Lower lobe of right lung (tissue), 2 donors: Measurements from ENCODE around the gene ATCAY. TPM values are rescaled to one million over a fixed set of nuclear protein-coding genes. Genes with fewer than 3 reads are reported as not detected.

Experiments
- ATAC-seq, 2 donors: fragments of 200-7000 bp; cut with Tn5 transposase; one replicate each; pipeline ENCODE4 v1.9.1; 2020 to 2022; ENCODE audit warnings: mild to moderate bottlenecking in 2 of 2, moderate library complexity in 2 of 2
- DNase-seq: peaks from one replicate; pipeline ENCODE4 v3.0.0-alpha.2; 2020
- H3K27ac ChIP-seq: fragments of 200-600 bp; one replicate; pipeline ENCODE4 v1.8.0; 2022
- H3K27me3 ChIP-seq: fragments of 200-600 bp; one replicate; pipeline ENCODE4 v1.8.0; 2022; ENCODE audit warnings: low read depth
- H3K36me3 ChIP-seq: fragments of 200-600 bp; one replicate; pipeline ENCODE4 v1.8.0; 2022; ENCODE audit warnings: mild to moderate bottlenecking
- H3K4me1 ChIP-seq: fragments of 200-600 bp; one replicate; pipeline ENCODE4 v1.8.0; 2022
- H3K4me3 ChIP-seq: fragments of 200-600 bp; one replicate; pipeline ENCODE4 v1.8.0; 2022; ENCODE audit warnings: mild to moderate bottlenecking
- H3K9me3 ChIP-seq: fragments of 200-600 bp; one replicate; pipeline ENCODE4 v1.8.0; 2022
- CTCF ChIP-seq: fragments of 200-600 bp; IDR thresholded peaks from one replicate; pipeline ENCODE4 v1.8.0; 2022; ENCODE audit warnings: antibody characterized with exemption, mild to moderate bottlenecking
- intact Hi-C: fragments of 100-400 bp; cut with DNase I; formaldehyde crosslinking; loops from one replicate; pipeline ENCODE4 v1.11.0; 2022
- total RNA-seq: library from RNA; stranded (reverse); fragmentation: NEBNext Ultra II Directional; extraction: Animal tissue kit (Norgen Biotek cat#: 25700); gene quantifications from one replicate; pipeline ENCODE4 v1.2.1, GENCODE V29; 2021
- donor health status: DM: no; HTN: yes; CAD: no; lungs with severe emphysema.

Gene ATCAY
- total RNA-seq, 1 donor from 2014 or later, result not detected

- Histone ChIP-seq H3K4me1 (no peaks in the 10 kb centered on the region), H3K9me3 (peaks cover 8% of the 10 kb centered on the region), H3K27me3 (peaks cover 3% of the 10 kb centered on the region), H3K4me3 (no peak overlapping the region), H3K27ac (no peak overlapping the region), H3K36me3 (no peaks in the 10 kb centered on the region)
- TF ChIP-seq CTCF, result no peak
- no peak for ATAC-seq
- intact Hi-C loops, result no loop called here
- DNase-seq, result no peak
These were observed 17.5 kb downstream of the ATCAY start for GRCh38 chr19:3897936-3898335.

GRCh38 chr19:3898426-3898825 lies 17.9 kb downstream of the ATCAY start:
- no peak overlapping the region for H3K4me3 ChIP-seq
- no peak overlapping the region for H3K27ac ChIP-seq
- H3K27me3 ChIP-seq, result peaks cover 3% of the 10 kb centered on the region
- H3K9me3 ChIP-seq, result peaks cover 8% of the 10 kb centered on the region
- no peak for TF ChIP-seq CTCF
- intact Hi-C loops, result no loop called here
- DNase-seq, result no peak
- ATAC-seq, result no peak
- H3K4me1 ChIP-seq, result no peaks in the 10 kb centered on the region
- H3K36me3 ChIP-seq, result no peaks in the 10 kb centered on the region

GRCh38 chr19:3899531-3900294 lies 19.2 kb downstream of the ATCAY start:
- no peaks in the 10 kb centered on the region for H3K36me3 ChIP-seq
- H3K9me3 ChIP-seq, result peaks cover 8% of the 10 kb centered on the region
- DNase-seq (no peak), ATAC-seq (no peak)
- no peaks in the 10 kb centered on the region for H3K4me1 ChIP-seq
- intact Hi-C loops, result no loop called here
- H3K4me3 ChIP-seq, result no peak overlapping the region
- H3K27ac ChIP-seq, result no peak overlapping the region
- peaks cover 3% of the 10 kb centered on the region for H3K27me3 ChIP-seq
- no peak for TF ChIP-seq CTCF

- Histone ChIP-seq H3K4me3 (no peak overlapping the region), H3K36me3 (no peaks in the 10 kb centered on the region), H3K9me3 (peaks cover 8% of the 10 kb centered on the region), H3K4me1 (no peaks in the 10 kb centered on the region), H3K27ac (no peak overlapping the region), H3K27me3 (peaks cover 3% of the 10 kb centered on the region)
- ATAC-seq, result no peak
- no peak for TF ChIP-seq CTCF
- intact Hi-C loops, result no loop called here
- no peak for DNase-seq
These were observed 22.0 kb downstream of the ATCAY start for GRCh38 chr19:3902317-3902973.

GRCh38 chr19:3904233-3904632 lies 23.7 kb downstream of the ATCAY start:
- Histone ChIP-seq H3K27ac (no peak overlapping the region), H3K9me3 (no peaks in the 10 kb centered on the region), H3K36me3 (no peaks in the 10 kb centered on the region), H3K4me1 (no peaks in the 10 kb centered on the region), H3K27me3 (peaks cover 3% of the 10 kb centered on the region), H3K4me3 (no peak overlapping the region)
- DNase-seq (no peak), ATAC-seq (no peak)
- TF ChIP-seq CTCF, result no peak
- intact Hi-C loops, result no loop called here
